Endodermal cell (in vitro differentiated cells): ENCODE results near the gene ACAN. TPM values are rescaled to one million over a fixed set of nuclear protein-coding genes. Genes with fewer than 3 reads are reported as not detected.

Source experiments
- DNase-seq: peaks from one replicate; pipeline ENCODE4 v3.0.0-alpha.2; 2017
- H3K27ac ChIP-seq: 2 replicates; pipeline ENCODE4 v1.5.1; 2013; ENCODE audit warnings: mild to moderate bottlenecking, low read depth, low read length, moderate library complexity
- H3K27me3 ChIP-seq: 2 replicates; pipeline ENCODE4 v1.6.1; 2013; ENCODE audit warnings: mild to moderate bottlenecking, low read length, moderate library complexity; ENCODE audit not compliant: insufficient read depth, control insufficient read depth, poor library complexity, severe bottlenecking
- H3K36me3 ChIP-seq: 2 replicates; pipeline ENCODE4 v1.7.0; 2013; ENCODE audit warnings: mild to moderate bottlenecking, low read length, moderate library complexity; ENCODE audit not compliant: control insufficient read depth, insufficient read depth
- H3K4me1 ChIP-seq: one replicate; pipeline ENCODE4 v1.7.0; 2013; ENCODE audit warnings: low read length; ENCODE audit not compliant: control insufficient read depth, insufficient read depth
- H3K4me3 ChIP-seq: 2 replicates; pipeline ENCODE4 v1.5.1; 2013; ENCODE audit warnings: mild to moderate bottlenecking, low read length, moderate library complexity
- H3K9ac ChIP-seq: 2 replicates; pipeline ENCODE4 v1.6.1; 2013; ENCODE audit warnings: mild to moderate bottlenecking, low read length, moderate library complexity; ENCODE audit not compliant: poor library complexity, severe bottlenecking; ENCODE audit errors: extremely low read depth
- H3K9me3 ChIP-seq: 2 replicates; pipeline ENCODE4 v1.6.1; 2013; ENCODE audit warnings: mild to moderate bottlenecking, low read length, moderate library complexity; ENCODE audit not compliant: control insufficient read depth
- H3K27ac Mint-ChIP-seq: 2 replicates; pipeline ENCODE4 v1.8.0; 2020; ENCODE audit warnings: mixed read lengths
- H3K27me3 Mint-ChIP-seq: 2 replicates; pipeline ENCODE4 v1.8.0; 2021; ENCODE audit warnings: mild to moderate bottlenecking, mixed read lengths; ENCODE audit not compliant: insufficient read depth
- H3K36me3 Mint-ChIP-seq: 2 replicates; pipeline ENCODE4 v1.8.0; 2020; ENCODE audit warnings: low read depth, mixed read lengths
- H3K4me1 Mint-ChIP-seq: 2 replicates; pipeline ENCODE4 v1.8.0; 2020; ENCODE audit warnings: mixed read lengths
- H3K4me3 Mint-ChIP-seq: 2 replicates; pipeline ENCODE4 v1.8.0; 2020; ENCODE audit warnings: mild to moderate bottlenecking, moderate library complexity, mixed read lengths
- H3K9me3 Mint-ChIP-seq: 2 replicates; pipeline ENCODE4 v1.8.0; 2020; ENCODE audit warnings: mild to moderate bottlenecking, mixed read lengths
- CTCF ChIP-seq: fragments of 200-600 bp; sonication (generic); conservative IDR thresholded peaks from 2 replicates; pipeline ENCODE4 v1.5.0; 2021; ENCODE audit warnings: antibody characterized with exemption, mild to moderate bottlenecking
- WGBS, 2 experiments: methylation state at CpG; one replicate each; pipeline versions ENCODE4 v1.1.5 to v1.1.7; 2013; ENCODE audit warnings: missing lambda C conversion rate in 2 of 2, mixed read lengths in 1 of 2; ENCODE audit not compliant: insufficient coverage in 1 of 2, insufficient read length in 1 of 2; 5-methylcytosine and 5-hydroxymethylcytosine counted together
- total RNA-seq, 2 donors: library from RNA; stranded (reverse); fragmentation: NEBNext Ultra II Directional in 1 of 2; extraction: Animal tissue kit (Norgen Biotek cat#: 25700) in 1 of 2; gene quantifications; 2 replicates in 1 of 2; 3 replicates in 1 of 2; pipeline ENCODE4 v1.2.1, GENCODE V29; 2021

ACAN gene
- total RNA-seq, 2 donors from 2014 or later: 0.38 to 0.75 TPM

DNA sequence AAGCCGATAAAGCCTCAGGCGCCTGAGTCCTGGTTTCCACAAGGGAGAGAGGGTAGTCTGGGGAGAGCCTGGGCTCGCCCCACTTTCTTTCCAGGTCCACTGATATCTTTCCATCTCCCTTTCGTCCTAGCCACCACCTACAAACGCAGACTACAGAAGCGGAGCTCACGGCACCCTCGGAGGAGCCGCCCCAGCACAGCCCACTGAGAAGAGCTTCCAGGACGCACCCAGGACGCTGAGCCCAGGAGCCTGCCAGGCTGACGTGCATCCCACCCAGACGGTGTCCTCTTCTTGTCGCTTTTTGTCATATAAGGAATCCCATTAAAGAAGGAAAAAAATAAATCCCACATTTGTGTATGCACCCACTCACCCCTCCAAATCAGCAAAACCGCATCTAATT, 71.0 kb downstream of the ACAN start:
- 89 to 94% methylated on average over 10 to 15 of the region's 15 CpGs for WGBS, 2 experiments
- no peak overlapping the region for H3K27ac Mint-ChIP-seq

DNA sequence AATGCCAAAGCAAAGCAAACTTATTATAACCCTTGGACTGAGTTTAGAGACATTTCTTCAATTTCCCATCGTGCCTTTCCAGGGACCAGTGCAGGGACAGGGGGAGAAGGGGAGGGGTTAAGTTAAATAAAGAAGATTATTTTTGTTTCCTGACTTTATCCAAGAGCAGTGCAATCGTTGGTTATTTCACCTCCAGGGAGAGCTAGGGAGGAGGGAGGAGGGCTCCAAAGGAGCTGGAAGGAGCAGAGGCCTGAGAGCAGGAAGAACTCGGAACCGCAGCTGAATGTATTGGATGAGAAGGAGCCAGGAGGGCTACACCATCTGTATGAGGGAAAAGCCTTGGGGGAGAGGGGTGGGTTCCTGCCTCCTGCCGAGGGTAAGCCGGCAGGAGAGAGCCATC, 71.4 kb downstream of the ACAN start:
- no peaks in the 10 kb centered on the region for H3K27me3 ChIP-seq
- H3K4me1 ChIP-seq: no peaks in the 10 kb centered on the region
- H3K9ac ChIP-seq: no peak overlapping the region
- no peak overlapping the region for H3K4me3 Mint-ChIP-seq
- H3K27ac Mint-ChIP-seq: no peak overlapping the region
- no peak overlapping the region for H3K4me3 ChIP-seq
- 72 to 75% methylated on average over 4 to 6 of the region's 6 CpGs for WGBS, 2 experiments
- TF ChIP-seq CTCF: no peak
- H3K4me1 Mint-ChIP-seq: no peaks in the 10 kb centered on the region
- no peak for DNase-seq
- H3K27me3 Mint-ChIP-seq: peaks cover 15% of the 10 kb centered on the region
- no peak overlapping the region for H3K27ac ChIP-seq
- no peaks in the 10 kb centered on the region for H3K9me3 ChIP-seq
- H3K36me3 Mint-ChIP-seq: no peaks in the 10 kb centered on the region
- peaks cover 8% of the 10 kb centered on the region for H3K9me3 Mint-ChIP-seq
- H3K36me3 ChIP-seq: no peaks in the 10 kb centered on the region

More for the DNA sequence above, 71.0 kb downstream of the ACAN start:
- Histone ChIP-seq H3K27ac (no peak overlapping the region), H3K36me3 (no peaks in the 10 kb centered on the region), H3K9ac (no peak overlapping the region), H3K27me3 (no peaks in the 10 kb centered on the region), H3K9me3 (no peaks in the 10 kb centered on the region), H3K4me3 (no peak overlapping the region), H3K4me1 (no peaks in the 10 kb centered on the region)
- Mint-ChIP-seq H3K27me3 (peaks cover 15% of the 10 kb centered on the region), H3K4me3 (no peak overlapping the region), H3K4me1 (no peaks in the 10 kb centered on the region), H3K36me3 (no peaks in the 10 kb centered on the region), H3K9me3 (peaks cover 9% of the 10 kb centered on the region)
- TF ChIP-seq CTCF: no peak
- DNase-seq: no peak

DNA sequence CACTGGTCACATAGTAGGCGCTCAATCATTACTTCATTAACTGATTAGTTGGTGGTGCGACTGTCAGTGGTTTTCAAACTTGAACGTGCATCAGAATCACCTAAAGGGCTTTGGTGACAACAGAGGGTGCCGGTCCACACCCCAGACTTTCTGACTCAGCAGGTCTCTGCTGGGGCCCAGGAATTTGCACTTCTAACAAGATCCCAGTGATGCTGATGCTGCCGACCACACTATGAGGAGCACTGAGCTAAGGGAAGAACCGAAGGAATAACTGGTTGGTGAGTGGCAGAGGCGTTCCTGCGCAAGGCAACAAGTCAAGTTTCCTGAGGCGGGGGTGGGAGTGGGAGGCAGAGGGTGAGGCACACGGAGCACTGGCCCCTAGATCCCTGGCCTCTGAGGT, 73.3 kb downstream of the ACAN start:
- Mint-ChIP-seq H3K27ac (no peak overlapping the region), H3K4me3 (no peak overlapping the region), H3K9me3 (no peaks in the 10 kb centered on the region), H3K27me3 (peaks cover 7% of the 10 kb centered on the region), H3K36me3 (no peaks in the 10 kb centered on the region), H3K4me1 (no peaks in the 10 kb centered on the region)
- H3K27me3 ChIP-seq: no peaks in the 10 kb centered on the region
- no peak overlapping the region for H3K9ac ChIP-seq
- H3K4me3 ChIP-seq: no peak overlapping the region
- H3K9me3 ChIP-seq: no peaks in the 10 kb centered on the region
- no peaks in the 10 kb centered on the region for H3K4me1 ChIP-seq
- no peaks in the 10 kb centered on the region for H3K36me3 ChIP-seq
- DNase-seq: no peak
- no peak for TF ChIP-seq CTCF
- no peak overlapping the region for H3K27ac ChIP-seq
- WGBS, 2 experiments: 85 to 90% methylated on average over 9 to 10 of the region's 10 CpGs
